K562 (cell line): ENCODE results near the gene TTC21A. TPM values are rescaled to one million over a fixed set of nuclear protein-coding genes. Genes with fewer than 3 reads are reported as not detected.

Experiments used
- ATAC-seq: fragments of 200-7000 bp; cut with Tn5 transposase; 3 replicates; pipeline ENCODE4 v1.9.1; 2020; ENCODE audit warnings: moderate library complexity
- BruUV-seq: library from RNA; stranded (reverse); fragments of 400-500 nt; replicated peaks from 2 replicates; lab custom pipeline; 2021; lab: Mats Ljungman, UMichigan
- CTCF ChIA-PET: fragments of 300-600 bp; formaldehyde crosslinking; extraction: SDS; loops from one replicate; lab custom pipeline; 2021; ENCODE audit warnings: low intra/inter-chr PET ratio; lab: Yijun Ruan, JAX
- POLR2A ChIA-PET: fragments of 300-600, 350-650 bp; sonication (Branson Sonifier 250); formaldehyde crosslinking; extraction: SDS; loops from one replicate; lab custom pipeline; 2021; ENCODE audit warnings: antibody characterized with exemption, inconsistent platforms; lab: Yijun Ruan, JAX
- DNase-seq, 4 experiments: peaks; one replicate each; pipeline versions ENCODE4 v3.0.0 to v3.0.0-alpha.2; 2011 to 2018; ENCODE audit warnings: low spot score in 3 of 4, mixed read lengths in 3 of 4; ENCODE audit errors: extremely low read depth in 1 of 4
- FAIRE-seq: peaks from 2 replicates; lab custom pipeline; 2011; peaks lifted over from hg19 to GRCh38; lab: Jason Lieb, UNC
- H2AFZ ChIP-seq: 2 replicates; pipeline ENCODE4 v1.6.0; 2011; ENCODE audit warnings: low read depth, low read length, control low read depth, inconsistent platforms
- H3K27ac ChIP-seq: fragments of 200-600 bp; 3 replicates; pipeline ENCODE4 v1.8.0; 2011; ENCODE audit warnings: low read depth, mild to moderate bottlenecking, control low read depth, inconsistent platforms, low read length, moderate library complexity, mixed read lengths; ENCODE audit errors: extremely low read depth
- H3K27me3 ChIP-seq, 2 experiments: fragments of 300-600 bp in 1 of 2; 2 replicates in 1 of 2; 3 replicates in 1 of 2; pipeline versions ENCODE4 v1.6.0 to v1.8.0; 2011; ENCODE audit warnings: inconsistent platforms in 2 of 2, low read length in 2 of 2, mild to moderate bottlenecking in 1 of 2, mixed read lengths in 1 of 2, moderate library complexity in 1 of 2; ENCODE audit not compliant: control insufficient read depth in 2 of 2, insufficient read depth in 2 of 2
- H3K36me3 ChIP-seq: fragments of 300-600 bp; 3 replicates; pipeline ENCODE4 v1.8.0; 2011; ENCODE audit warnings: mild to moderate bottlenecking, low read length, inconsistent platforms; ENCODE audit not compliant: control insufficient read depth, insufficient read depth
- H3K4me1 ChIP-seq, 2 experiments: fragments of 200-600 bp in 1 of 2; replicated peaks in 1 of 2; 2 replicates in 1 of 2; 3 replicates in 1 of 2; pipeline versions ENCODE4 v1.5.1 to v1.8.0; 2011; ENCODE audit warnings: inconsistent platforms in 2 of 2, low read length in 2 of 2, mild to moderate bottlenecking in 1 of 2, mixed read lengths in 1 of 2, moderate library complexity in 1 of 2; ENCODE audit not compliant: control insufficient read depth in 2 of 2, insufficient read depth in 2 of 2
- H3K4me2 ChIP-seq: 2 replicates; pipeline ENCODE4 v1.6.1; 2011; ENCODE audit warnings: low read length, control low read depth, inconsistent platforms, mixed read lengths; ENCODE audit not compliant: insufficient read depth
- H3K4me3 ChIP-seq: fragments of 200-600 bp; sonication (generic), shearing (Covaris generic); 2 replicates; pipeline ENCODE4 v1.5.1; 2016; ENCODE audit warnings: control low read depth, inconsistent platforms
- H3K79me2 ChIP-seq: fragments of 200-600 bp; 3 replicates; pipeline ENCODE4 v1.8.0; 2011; ENCODE audit warnings: low read length, inconsistent platforms; ENCODE audit not compliant: control insufficient read depth, insufficient read depth
- H3K9ac ChIP-seq, 2 experiments: 2 replicates each; pipeline versions ENCODE4 v1.6.0 to v1.6.1; 2011; ENCODE audit warnings: low read depth in 2 of 2, low read length in 2 of 2, control low read depth in 1 of 2, inconsistent platforms in 1 of 2, mild to moderate bottlenecking in 1 of 2, mixed read lengths in 1 of 2; ENCODE audit not compliant: insufficient read depth in 1 of 2
- H3K9me1 ChIP-seq: one replicate; pipeline ENCODE4 v1.6.0; 2011; ENCODE audit warnings: inconsistent platforms, mild to moderate bottlenecking, low read length, moderate library complexity; ENCODE audit not compliant: control insufficient read depth, insufficient read depth
- H3K9me3 ChIP-seq: replicated peaks from 2 replicates; pipeline ENCODE4 v1.5.1; 2011; ENCODE audit warnings: low read depth, low read length, inconsistent platforms; ENCODE audit not compliant: control insufficient read depth, insufficient read depth
- H4K20me1 ChIP-seq: replicated peaks from 2 replicates; pipeline ENCODE4 v1.6.1; 2011; ENCODE audit warnings: low read length, inconsistent platforms, mixed read lengths; ENCODE audit not compliant: control insufficient read depth, insufficient read depth
- CHD4 ChIP-seq: fragments of 200-600 bp; sonication (generic); IDR thresholded peaks from 3 replicates; pipeline ENCODE4 v1.6.1; 2012; ENCODE audit warnings: low read depth, mild to moderate bottlenecking, mixed read lengths, low read length, inconsistent platforms; ENCODE audit not compliant: insufficient read depth, insufficient replicate concordance, poor library complexity, severe bottlenecking
- HNRNPUL1 ChIP-seq: fragments of 200-400 bp; formaldehyde crosslinking; IDR thresholded peaks from 2 replicates; pipeline ENCODE4 v1.6.1; 2017; ENCODE audit warnings: low read length
- MEF2A ChIP-seq: IDR thresholded peaks from 2 replicates; pipeline ENCODE4 v1.6.1; 2011; ENCODE audit warnings: low read depth, mild to moderate bottlenecking, low read length, moderate library complexity; ENCODE audit not compliant: control insufficient read depth
- PBX2 ChIP-seq, 2 experiments: IDR thresholded peaks in 1 of 2; conservative IDR thresholded peaks in 1 of 2; 2 replicates each; pipeline ENCODE4 v1.6.1; 2016; ENCODE audit warnings: low read depth in 2 of 2, mild to moderate bottlenecking in 1 of 2, missing compliant biosample characterization in 1 of 2, missing genetic modification characterization in 1 of 2, moderate library complexity in 1 of 2
- ZNF699 ChIP-seq: fragments of 250-450 bp; sonication (Bioruptor Pico); IDR thresholded peaks from 2 replicates; pipeline ENCODE4 v1.8.0; 2021; ENCODE audit warnings: mild to moderate bottlenecking, moderate library complexity; ENCODE audit not compliant: insufficient replicate concordance
- in situ Hi-C: fragments of 300-500 bp; cut with MboI; formaldehyde crosslinking; loops from 4 replicates; pipeline ENCODE4 v1.15.0; 2018; ENCODE audit warnings: inconsistent platforms, mixed read lengths
- intact Hi-C: fragments of 100-400 bp; cut with micrococcal nuclease; formaldehyde crosslinking; loops from 2 replicates; pipeline ENCODE4 v1.14.2; 2022
- polyA plus RNA-seq, 8 experiments: library from polyadenylated mRNA; depleted of rRNA in 4 of 8; stranded (reverse) in 5 of 8; unstranded in 3 of 8; fragments of >200 nt; fragmentation: Nextera tagmentation in 2 of 8; fragmentation: Illumina TruSeq in 1 of 8; extraction: Ambion mirVana in 2 of 8; extraction: Trizol in 1 of 8; gene quantifications; 2 replicates each; pipeline versions ENCODE4 v1.2.1 to v1.2.3, GENCODE V29; 2011 to 2014; ENCODE audit warnings: inconsistent platforms in 1 of 8, missing spikeins in 1 of 8
- total RNA-seq, 7 experiments: library from RNA; depleted of rRNA in 6 of 7; stranded (reverse); fragments of >200 nt in 6 of 7; fragmentation: Illumina TruSeq in 2 of 7; extraction: Trizol in 2 of 7; gene quantifications; 2 replicates each; pipeline versions ENCODE4 v1.2.1 to v1.2.3, GENCODE V29; 2011 to 2021; ENCODE audit warnings: low replicate concordance in 1 of 7

The TTC21A gene
- total and polyA plus RNA-seq, 9 of the 15 experiments (the other 6 are each of a cell fraction or from before 2014, with no cell fraction given) = 0.22 to 1.4 (median 0.70) TPM

GRCh38 chr3:39079530-39079929, 27.9 kb upstream of the TTC21A start (continued):
- TF ChIP-seq PBX2 (CRISPR knock-in tag; IDR thresholded peaks at IDR 0.05; ENCODE audit: low read depth) (no peak), PBX2 (tag; conservative IDR thresholded peaks at IDR 0.05; ENCODE audit: low read depth) (no peak)

- ChIA-PET CTCF (no interaction called here), POLR2A (interaction anchor here (0.6 to 1.4 kb wide), 2 partner anchors 10 to 161 kb away, joined by 3 to 4 read pairs; no protein-coding TSS in a partner anchor)
- Histone ChIP-seq H3K4me1 (no peaks in the 10 kb centered on the region), H2AFZ (no peak overlapping the region), H3K79me2 (no peaks in the 10 kb centered on the region), H3K9me1 (no peaks in the 10 kb centered on the region), H3K36me3 (peaks cover 44% of the 10 kb centered on the region), H3K27me3 (no peaks in the 10 kb centered on the region), H3K9me3 (no peaks in the 10 kb centered on the region), H4K20me1 (no peaks in the 10 kb centered on the region), H3K27ac (no peak overlapping the region), H3K4me3 (no peak overlapping the region), H3K9ac (no peak overlapping the region), H3K4me2 (no peak overlapping the region)
- BruUV-seq = no TSS peak
- intact Hi-C loops = no loop called here
- in situ Hi-C loops = no loop called here
- no peak for TF ChIP-seq ZNF699 (CRISPR knock-in tag)
- TF ChIP-seq HNRNPUL1 = no peak
- TF ChIP-seq MEF2A = no peak
- no peak for TF ChIP-seq CHD4
- no peak for FAIRE-seq
- peak; percentile 48 for ATAC-seq
- no peak for DNase-seq
Measured at GRCh38 chr3:39080026-39080425, 27.5 kb upstream of the TTC21A start.
